ENCODE measurements around the gene ADAMTS16.

Gene ADAMTS16

GRCh38 chr5:5141339-5141599 lies 1.1 kb downstream of the ADAMTS16 start:
- no peak for DNase-seq (ENCODE audit: low read depth in 2 of 2, low spot score in 1 of 2)

DNA sequence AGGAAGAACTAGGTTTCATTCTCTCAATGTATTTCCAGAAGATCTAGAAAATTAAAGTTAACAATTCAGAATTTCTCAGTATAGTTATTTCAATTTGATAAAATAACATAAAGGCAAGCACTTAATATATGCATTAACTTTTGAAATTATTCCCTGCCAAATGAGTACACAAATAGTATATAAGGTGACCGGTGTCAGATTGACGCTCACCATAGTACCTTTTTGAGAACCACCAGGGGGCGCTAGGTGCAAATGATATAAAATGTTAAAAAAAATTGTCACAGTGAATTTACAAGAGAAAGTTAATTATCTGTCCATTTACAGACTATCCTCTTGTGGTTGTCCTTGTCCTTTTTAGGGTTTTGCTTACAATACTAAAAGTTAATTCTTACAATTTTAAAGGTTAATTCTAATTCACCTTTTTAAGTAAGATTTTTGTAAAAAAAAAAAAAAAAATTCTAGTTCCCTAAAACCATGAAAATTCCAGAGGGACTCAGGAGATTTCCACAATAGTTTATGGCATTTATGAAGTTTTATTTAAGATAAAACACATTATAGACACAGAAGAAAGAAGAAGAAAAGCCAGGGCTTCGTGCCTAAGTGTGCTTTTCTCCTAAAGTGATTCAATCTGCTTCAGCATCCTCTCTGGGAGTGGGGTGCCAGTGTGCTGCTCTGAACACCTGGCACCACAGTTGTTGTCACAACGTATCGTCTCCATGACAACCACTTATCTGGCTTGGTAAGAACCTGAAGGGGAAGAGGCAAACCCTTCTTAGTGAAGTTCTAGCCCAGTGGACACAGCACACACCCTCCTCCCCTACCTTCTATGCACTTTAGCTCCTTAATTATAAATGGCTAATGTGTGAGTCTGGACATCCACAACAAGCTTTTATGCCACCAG lies 1.7 kb downstream of the ADAMTS16 start:
- peak; percentile 4 to 30 for DNase-seq (ENCODE audit: low read depth in 2 of 2, low spot score in 1 of 2)

DNA sequence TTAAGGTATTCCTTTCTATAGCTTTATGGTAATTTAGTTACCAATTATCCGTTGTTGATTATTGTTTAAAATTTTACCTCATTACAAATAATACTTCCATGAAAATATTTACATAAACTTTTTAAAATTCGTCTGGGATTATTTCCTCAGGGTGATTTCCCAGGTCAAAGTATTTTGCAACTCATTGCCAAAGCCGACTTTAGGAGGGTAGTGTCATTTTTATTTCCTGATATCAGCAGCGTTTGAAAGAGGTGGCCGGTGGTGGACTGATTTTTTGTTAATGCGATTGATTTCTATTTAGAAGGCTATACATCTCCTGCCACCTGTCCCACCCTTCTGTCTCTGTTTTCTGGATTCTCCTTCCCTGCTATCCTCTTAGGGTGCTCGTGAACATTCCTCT lies 4.3 kb downstream of the ADAMTS16 start:
- no peak for DNase-seq (ENCODE audit: low read depth in 2 of 2, low spot score in 1 of 2)

DNA sequence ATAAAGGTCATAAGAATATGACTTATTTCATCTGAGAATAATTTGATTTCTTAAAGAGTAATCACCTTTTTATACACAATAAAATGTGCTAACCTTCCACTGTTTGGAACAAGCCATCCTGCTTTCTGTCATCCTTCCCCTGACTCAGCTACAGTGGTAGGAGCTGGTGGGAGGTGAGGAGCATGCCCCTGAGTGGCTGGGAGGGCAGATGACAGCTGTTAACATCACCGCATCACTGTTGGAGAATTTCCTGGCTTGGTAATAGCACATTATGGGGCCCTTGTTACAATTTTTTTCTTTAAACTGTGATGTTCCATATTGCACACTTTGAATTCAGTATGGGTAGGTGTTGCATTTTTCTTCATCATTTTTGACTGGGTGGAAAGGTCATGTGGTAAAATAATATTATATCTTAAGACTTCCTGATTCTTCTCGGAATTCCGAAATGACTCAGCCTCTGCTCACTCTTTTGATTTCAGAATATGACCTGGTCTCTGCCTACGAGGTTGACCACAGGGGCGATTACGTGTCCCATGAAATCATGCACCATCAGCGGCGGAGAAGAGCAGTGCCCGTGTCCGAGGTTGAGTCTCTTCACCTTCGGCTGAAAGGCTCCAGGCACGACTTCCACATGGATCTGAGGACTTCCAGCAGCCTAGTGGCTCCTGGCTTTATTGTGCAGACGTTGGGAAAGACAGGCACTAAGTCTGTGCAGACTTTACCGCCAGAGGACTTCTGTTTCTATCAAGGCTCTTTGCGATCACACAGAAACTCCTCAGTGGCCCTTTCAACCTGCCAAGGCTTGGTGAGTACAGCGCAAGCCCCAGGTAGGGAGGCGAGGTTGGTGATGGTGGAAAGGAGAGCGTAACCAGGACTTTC lies 5.8 kb downstream of the ADAMTS16 start:
- no peak for DNase-seq (ENCODE audit: low read depth in 2 of 2, low spot score in 1 of 2)

DNA sequence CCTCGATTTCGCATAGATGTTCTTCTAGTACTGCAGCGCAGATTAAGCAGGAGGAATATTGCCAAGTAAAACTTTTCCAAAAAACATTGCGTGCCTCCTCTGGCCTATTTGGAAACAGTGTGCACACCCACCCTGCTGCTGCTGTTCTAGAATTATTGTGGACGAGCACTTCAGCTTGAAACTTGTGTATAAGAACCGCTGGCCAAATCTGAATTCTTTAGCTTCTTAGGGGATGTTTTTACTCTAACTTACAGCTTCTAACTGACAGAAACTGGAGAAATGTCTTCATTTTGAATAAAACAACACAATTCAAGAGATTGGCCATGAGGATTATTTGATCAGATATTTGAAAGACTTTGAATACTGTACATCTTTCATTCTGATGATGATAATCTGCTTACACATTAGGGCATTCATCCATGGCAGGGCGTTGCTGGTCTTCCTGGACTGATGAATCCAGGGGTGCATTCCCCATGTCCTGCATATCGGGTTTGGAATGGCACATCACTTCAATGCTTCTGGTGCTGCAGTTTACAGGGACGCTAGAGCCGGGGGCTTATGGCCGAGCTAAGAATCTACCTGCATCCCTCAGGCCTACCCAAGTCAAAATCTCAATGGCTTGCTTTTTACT lies 6.5 kb downstream of the ADAMTS16 start:
- DNase-seq (ENCODE audit: low read depth in 2 of 2, low spot score in 1 of 2), result no peak

DNA sequence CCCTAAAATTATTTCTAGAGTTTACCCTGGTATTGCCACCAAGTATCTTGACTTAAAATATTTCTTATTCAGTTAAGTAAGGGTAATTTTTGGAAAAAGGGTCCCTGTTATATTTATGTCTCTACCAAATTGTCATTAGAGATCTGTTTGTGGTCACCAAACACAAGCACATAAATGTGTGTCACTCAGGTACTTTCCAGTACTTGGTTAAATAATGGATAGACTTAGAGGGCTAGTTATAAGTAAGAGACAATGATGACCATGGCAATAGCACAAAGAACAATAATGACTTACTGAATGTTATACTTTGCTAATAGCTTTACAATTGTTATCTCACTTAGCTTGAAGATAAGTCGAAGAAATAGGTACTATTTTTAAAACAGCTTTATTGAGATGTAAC lies 9.0 kb downstream of the ADAMTS16 start:
- no peak for DNase-seq (ENCODE audit: low read depth in 2 of 2, low spot score in 1 of 2)

DNA sequence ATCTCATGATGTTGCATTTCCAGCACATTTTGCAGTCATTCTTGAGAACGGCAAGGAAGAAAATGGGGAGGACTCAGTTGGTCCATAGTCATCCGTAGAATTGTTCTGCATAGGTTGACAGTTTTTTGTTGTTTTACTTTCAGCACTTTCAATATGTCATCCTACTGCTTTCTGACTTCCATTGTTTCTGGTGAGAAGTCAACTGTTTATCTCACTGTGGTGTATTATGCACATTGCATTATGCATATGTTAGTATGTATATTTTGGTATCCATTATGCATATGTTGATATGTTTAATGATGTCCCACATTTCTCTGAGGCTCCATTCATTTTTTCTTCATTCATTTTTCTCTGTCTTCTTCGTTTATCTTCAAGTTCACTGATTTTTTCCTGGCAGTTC lies 10.5 kb downstream of the ADAMTS16 start:
- no peak for DNase-seq (ENCODE audit: low read depth in 2 of 2, low spot score in 1 of 2)

GRCh38 chr5:5154733-5155132 lies 14.6 kb downstream of the ADAMTS16 start:
- DNase-seq (ENCODE audit: low read depth in 2 of 2, low spot score in 1 of 2), result no peak

- no peak for DNase-seq (ENCODE audit: low read depth in 2 of 2, low spot score in 1 of 2)
These were observed 15.5 kb downstream of the ADAMTS16 start for GRCh38 chr5:5155617-5156016.

GRCh38 chr5:5156471-5157082 lies 16.4 kb downstream of the ADAMTS16 start:
- DNase-seq (ENCODE audit: low read depth in 2 of 2, low spot score in 1 of 2), result no peak

- DNase-seq (ENCODE audit: low read depth in 2 of 2, low spot score in 1 of 2), result no peak
These were observed 18.4 kb downstream of the ADAMTS16 start for GRCh38 chr5:5158472-5158895.

DNA sequence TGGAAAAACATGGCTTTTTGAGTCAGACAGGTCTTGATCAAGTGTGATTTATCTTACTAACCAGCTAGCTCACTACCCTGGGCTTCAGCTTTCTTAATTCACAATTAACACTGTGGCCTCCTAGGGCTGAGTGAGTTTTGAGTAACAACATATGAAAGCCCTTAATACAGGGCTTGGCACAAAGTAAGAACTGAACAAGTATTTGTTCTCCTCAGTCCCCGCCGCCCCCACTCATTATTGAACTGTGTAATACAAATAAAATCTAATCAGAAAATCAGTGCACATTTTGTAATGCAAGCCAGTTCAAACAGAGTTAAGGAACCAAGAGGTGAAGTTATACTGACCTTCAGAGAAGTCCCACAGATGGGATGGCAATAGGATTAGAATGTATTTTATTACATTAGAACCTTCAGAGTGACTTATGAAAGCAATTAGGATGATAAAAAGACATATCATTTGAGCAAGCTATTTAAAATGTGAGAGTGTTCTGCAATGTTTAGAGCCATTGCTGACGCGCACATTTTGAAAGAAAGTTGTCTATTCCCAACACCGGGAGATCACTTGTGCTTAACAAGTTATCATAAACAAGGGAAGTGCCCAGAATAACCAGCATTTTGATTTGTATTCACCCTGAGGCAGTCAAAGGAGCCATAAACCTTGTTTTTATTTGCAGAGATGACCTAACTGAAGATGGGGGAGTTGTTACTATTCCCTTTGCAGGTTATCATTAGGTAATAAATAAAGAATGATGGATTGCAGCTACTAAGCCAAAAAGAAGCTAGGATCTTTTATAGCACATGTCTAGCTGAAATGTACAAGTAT lies 19.4 kb downstream of the ADAMTS16 start:
- no peak for DNase-seq (ENCODE audit: low read depth in 2 of 2, low spot score in 1 of 2)

DNA sequence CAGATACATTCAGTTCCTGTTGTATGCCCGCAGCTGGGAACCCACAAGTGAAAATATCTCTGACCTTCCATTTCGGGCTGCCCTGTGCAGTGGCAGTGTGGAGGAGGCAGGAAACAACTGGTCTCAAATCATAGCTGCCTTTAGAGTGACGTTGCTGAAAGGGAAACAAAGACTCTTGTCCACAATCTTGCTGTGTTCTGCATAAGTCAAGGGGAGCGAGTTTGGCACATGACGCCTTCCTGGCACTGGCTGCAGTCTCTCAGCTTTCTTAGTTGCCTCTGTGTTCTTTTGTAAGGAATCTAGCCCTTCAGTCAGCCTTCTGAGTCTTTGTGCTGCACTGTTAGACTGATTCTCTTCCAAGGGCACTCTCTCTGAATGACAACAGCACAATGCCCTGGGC lies 24.0 kb downstream of the ADAMTS16 start:
- DNase-seq (ENCODE audit: low read depth in 2 of 2, low spot score in 1 of 2), result no peak

GRCh38 chr5:5165541-5166002 lies 25.4 kb downstream of the ADAMTS16 start:
- no peak for DNase-seq (ENCODE audit: low read depth in 2 of 2, low spot score in 1 of 2)

- no peak for DNase-seq (ENCODE audit: low read depth in 2 of 2, low spot score in 1 of 2)
These were observed 29.3 kb downstream of the ADAMTS16 start for GRCh38 chr5:5169466-5169865.

DNA sequence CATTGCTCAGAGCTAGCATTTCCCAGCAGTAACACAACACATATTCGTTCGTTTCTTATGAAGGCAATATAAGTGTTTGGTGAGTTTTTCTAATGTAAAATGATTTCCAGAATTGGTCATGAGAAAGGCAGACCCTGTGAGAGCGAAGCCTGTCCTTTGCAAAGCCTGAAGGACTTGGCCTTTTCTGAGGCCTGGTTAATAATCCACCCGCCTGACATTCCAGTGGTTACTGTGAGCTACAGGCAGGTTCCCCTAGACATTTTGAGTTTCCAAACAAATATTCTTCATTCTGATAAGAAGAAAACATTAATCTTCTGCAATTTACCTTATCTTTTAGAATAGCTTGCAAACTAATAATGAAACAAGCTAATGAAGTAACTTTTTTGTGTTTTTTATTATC lies 38.0 kb downstream of the ADAMTS16 start:
- no peak for DNase-seq (ENCODE audit: low read depth in 2 of 2, low spot score in 1 of 2)

GRCh38 chr5:5178580-5178979 lies 38.5 kb downstream of the ADAMTS16 start:
- DNase-seq (ENCODE audit: low read depth in 2 of 2, low spot score in 1 of 2), result no peak

DNA sequence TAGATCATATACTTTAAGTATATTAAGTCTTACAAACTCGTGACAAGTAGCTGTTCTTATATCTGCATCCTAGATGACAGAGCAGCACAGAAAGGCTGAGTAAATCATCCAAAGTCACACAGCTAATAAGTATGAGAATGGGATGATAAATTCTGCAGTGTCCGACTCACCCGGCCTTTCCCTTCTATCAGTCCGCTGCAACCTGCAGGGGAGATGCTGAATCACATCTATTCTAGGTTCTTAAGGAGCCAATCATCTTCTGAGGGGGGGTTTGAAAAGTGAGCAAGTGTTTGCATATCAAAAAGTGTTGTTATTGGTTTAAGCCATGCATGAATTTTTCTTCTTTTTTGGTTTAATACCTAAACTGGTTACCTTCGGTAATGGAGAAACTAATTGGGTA lies 38.9 kb downstream of the ADAMTS16 start:
- DNase-seq (ENCODE audit: low read depth in 2 of 2, low spot score in 1 of 2), result no peak

DNA sequence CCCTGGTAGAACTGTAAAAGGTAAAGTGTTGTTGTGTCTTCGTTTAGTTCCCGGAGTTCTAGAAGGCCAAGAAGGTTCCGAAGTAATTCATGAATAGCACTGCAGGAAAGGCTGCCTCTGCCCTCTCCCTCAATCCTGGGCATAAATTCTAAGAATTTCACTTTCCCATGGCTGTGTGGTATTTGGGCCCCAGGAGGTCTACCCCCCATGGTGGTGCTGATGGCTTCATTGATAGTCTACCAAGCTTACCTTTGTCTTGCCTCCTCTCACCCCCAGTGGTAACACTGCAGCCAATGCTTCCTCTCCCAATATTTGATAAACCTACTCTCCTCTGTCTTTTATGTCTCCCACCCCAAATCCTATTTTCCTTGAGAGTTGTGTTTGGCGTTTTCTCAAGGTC lies 39.5 kb downstream of the ADAMTS16 start:
- DNase-seq (ENCODE audit: low read depth in 2 of 2, low spot score in 1 of 2), result no peak

GRCh38 chr5:5181650-5182324 lies 41.7 kb downstream of the ADAMTS16 start:
- no peak for DNase-seq (ENCODE audit: low read depth in 2 of 2, low spot score in 1 of 2)
